Activated CD8-positive, alpha-beta memory T cell treated with anti-CD3 and anti-CD28 coated beads, Interleukin-2, amount 50 U/mL, for 24 hours (primary cell): ENCODE measurements around the gene GRAMD1A.
"Not testable (repeated sequence)": the region's sequence is repeated elsewhere in the genome, so short reads cannot be mapped to it uniquely, and the experiment has no call there.

ENCODE experiments used
- DNase-seq: peaks from one replicate; pipeline ENCODE4 v3.0.0-alpha.2; 2020; ENCODE audit errors: extremely low read depth

Gene GRAMD1A

DNA sequence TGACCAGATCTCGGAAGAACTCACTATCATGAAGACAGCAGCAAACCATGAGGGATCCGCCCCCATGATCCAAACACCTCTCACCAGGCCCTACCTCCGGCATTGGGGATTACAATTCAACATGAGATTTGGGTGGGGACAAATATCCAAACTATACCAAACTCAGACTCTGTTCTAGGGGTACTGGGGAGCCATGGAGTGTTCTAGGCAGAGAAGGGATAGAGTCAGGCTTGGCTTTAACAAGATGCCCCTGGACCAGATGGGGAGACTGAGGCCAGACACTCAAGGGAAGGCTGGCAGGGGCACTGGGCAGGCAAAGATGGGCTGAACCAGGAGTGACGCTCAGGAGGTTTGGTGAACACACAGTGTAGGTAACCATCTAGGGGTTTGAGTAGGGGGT, 18.3 kb downstream of the GRAMD1A start:
- no peak for DNase-seq

DNA sequence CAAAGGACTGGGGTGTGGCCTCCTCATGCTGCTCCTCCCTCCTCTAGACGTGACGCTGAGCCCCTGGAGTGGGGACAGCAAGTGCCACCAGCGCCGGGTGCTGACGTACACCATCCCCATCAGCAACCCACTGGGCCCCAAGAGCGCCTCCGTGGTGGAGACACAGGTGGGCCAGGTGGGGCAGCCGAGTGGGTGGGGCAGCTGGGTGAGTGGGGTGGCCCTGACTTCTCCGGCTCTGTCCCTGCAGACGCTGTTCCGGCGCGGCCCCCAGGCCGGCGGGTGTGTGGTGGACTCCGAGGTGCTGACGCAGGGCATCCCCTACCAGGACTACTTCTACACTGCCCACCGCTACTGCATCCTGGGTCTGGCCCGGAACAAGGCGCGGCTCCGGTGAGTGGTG, 19.0 kb downstream of the GRAMD1A start:
- no peak for DNase-seq

DNA sequence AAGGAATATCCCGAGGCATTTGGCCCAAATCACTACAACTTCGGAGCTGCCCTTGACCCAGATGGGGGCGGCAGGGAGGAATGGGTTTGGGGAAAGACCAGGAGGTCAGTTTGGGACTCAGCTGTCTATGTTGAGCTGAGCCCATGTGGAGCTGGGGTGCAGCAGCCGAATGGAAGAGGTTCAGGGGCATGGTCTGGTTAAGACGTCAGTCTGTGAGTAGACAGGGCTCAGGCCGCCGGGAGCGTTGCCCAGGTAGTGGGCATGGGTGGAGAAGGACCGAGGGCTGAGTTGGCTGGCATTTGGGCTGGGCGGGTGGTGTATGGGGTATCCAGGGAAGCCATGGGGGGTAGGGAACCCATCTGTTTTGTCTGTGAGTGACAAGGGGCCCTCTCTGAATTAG, 20.9 kb downstream of the GRAMD1A start:
- no peak for DNase-seq

DNA sequence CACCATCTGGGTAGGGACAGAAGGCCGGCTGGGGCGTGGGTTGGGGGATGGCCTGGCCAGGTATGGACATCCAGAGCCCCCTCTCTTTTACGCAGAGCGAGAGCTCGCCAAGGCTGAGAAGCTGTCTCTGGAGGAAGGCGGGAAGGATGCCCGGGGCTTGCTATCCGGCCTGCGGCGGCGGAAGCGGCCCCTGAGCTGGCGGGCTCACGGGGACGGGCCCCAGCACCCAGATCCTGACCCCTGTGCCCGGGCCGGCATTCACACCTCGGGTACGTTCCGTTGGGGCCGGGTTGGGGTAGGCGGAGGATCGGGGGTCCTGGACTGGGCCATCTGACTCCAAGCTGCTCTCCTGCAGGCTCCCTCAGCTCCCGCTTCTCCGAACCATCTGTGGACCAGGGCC, 21.5 kb downstream of the GRAMD1A start:
- DNase-seq, result no peak

DNA sequence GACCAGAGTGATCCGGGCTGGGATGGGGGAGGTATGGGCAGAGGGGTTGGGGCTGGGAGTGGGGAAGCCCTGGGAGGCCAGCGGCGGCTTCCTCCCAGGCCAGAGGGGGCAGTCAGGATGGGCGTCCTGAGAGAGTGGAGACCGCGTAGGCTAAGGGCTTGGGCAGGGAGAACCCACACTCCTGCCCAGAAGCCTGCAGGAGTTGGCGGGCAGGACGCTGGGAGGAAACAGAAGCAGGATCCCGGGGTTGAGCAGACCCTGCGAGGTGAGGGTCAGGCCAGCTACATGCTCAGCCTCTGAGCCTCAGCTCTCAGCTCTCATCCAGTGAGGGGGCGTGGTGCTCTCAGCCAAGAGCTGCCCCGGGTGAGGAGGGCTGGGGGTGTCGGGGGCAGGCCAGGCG, 22.3 kb downstream of the GRAMD1A start:
- DNase-seq, result no peak

DNA sequence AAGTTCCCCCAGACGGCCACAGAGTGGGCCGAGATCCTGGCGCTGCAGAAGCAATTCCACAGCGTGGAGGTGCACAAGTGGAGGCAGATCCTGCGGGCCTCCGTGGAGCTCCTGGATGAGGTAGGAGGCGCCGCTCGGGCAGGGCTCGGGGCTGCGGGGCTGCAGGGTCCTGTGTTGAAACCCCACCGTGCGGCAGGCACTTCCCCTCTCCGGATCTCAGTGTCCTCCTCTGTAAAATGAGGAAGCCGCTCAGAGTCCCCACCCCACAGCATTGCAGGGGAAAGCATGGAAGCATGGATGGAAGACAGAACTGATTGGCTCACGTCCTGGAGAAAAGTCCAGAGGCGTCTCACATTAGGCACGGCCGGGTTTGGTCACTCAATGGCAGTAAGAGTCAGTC, 23.3 kb downstream of the GRAMD1A start:
- DNase-seq, result no peak

DNA sequence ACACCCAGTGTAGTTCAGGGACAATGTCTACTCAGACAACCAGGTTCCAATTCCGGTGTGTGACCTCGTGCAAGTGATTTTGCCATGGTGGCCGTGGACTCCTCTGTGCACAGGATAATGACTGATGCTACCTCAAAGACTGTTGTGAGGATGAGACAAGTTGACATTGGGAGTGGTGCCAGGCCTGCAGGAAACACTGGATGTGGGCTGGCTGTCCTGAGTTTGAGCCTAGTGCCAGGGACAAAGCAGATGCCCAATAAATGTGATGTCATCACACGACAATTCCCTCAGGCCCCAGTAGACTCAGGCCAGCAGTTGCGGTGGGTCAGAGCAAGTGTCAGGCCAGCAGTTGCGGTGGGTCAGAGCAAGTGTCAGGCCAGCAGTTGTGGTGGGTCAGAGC, 24.0 kb downstream of the GRAMD1A start:
- no peak for DNase-seq

DNA sequence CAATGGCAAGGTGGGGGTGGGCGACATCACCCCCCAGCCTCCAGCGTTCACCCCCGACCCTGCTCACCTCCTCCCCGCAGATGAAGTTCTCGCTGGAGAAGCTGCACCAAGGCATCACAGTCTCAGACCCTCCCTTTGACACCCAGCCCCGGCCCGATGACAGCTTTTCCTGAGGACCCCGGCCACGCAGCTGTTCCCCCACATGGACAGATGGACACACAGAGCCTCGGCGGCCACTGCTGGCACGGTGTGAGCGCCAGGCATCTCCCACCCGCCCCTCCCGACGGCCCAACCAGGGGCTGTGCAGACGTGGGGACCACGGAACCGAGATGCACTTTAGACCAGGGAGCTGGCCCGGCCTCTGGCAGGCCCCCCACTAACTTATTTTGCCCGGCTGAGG, 25.8 kb downstream of the GRAMD1A start:
- DNase-seq, result no peak

DNA sequence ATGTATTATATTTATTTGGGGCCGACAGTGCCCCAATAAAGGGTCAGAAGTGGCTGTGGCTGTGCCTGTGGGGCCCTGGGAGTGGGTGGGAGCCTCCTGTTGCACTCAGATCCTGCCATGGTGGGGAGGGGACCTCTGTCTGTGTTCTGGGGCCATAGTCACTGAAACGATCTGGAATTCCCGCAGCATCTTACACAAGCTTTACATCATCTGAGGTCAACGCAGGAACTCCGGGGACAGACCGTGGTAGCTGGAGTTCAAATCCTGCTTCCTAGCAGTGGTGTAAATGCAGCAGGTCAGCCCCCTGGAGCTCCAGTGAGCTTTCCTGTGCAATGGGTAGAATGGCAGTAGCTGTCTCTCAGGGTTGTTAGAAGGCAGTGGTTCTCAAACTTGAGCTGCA, 26.3 kb downstream of the GRAMD1A start:
- no peak for DNase-seq

DNA sequence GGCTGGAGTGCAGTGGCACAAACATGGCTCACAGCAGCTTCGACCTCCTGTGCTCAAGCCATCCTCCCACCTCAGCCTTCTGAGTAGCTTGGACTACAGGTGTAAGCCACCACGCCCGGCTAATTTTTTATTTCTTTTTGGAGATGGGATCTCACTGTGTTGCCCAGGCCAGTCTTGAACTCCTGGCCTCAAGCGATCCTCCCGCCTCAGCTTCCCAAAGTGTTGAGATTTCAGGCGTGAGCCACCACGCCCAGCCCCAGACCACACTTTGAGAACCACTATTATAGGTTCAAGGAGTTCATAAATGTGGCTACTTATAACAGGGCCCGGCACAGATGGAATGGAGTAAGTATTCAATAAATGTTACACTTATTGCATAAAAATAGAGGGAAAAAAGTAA, 26.9 kb downstream of the GRAMD1A start:
- DNase-seq, result no peak

DNA sequence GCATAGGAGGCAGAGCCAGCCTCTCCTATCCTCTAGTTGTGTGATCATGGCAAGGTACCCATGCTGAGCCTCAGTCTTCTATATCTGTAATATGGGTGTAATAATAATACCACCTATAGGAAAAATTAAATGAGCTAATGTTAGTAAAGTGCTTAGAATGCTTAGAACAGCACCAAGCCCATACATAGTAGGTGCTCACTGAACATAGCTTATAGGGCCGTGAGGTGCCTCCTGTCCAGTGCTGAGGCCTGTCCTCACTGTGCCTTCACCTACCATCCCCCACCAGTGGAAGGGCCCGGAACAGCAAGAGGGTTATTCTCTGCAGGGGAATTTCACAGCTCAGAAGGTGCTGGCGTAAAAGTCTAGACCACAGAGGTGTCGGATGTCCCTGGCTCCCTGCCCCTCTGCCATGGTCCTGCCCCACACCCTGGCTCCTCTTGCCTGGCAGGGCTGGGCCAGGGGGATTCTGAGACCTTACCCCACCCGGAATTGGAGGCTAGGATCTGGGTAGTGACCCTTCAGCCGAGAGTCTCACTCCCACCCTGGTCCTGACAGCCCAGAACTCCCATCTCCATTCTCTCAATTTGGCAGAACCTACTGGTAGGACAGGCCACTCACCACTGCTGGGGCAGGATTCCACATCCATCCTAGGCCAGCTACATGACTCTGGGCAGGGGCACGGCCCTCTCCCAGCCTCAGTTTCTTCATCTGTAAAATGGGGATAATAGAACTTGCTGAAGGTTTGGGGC, 27.9 kb downstream of the GRAMD1A start:
- no peak for DNase-seq

DNA sequence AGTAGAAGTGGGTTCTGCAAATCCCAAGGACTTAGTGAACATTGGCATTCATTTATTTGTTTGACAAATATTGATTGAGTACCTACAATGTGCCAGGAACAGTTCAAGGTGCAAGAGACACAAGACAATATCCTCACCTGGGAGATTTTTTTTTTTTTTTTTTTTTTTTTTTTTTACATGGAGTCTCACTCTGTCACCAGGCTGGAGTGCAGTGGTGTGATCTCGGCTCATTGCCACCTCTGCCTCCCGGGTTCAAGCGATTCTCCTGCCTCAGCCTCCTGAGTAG, 28.4 kb downstream of the GRAMD1A start:
- not testable (repeated sequence) for DNase-seq

DNA sequence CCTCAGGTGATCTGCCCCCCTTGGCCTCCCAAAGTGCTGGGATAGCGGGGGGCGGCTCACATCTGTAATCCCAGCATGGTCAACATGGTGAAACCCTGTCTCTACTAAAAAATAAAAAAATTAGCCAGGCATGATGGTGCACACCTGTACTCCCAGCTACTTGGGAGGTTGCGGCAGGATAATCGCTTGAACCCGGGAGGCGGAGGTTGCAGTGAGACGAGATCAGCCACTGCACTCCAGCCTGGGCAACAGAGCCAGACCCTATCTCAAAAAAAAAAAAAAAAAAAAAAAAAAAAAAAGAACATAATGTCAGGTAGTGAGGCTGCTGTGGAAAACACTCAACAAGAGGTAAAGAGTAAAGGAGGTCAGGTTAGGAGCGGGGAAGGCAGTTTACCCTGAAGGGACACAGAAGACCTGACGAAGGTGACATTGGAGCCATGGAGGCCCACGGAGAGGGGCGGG, 29.2 kb downstream of the GRAMD1A start:
- DNase-seq, result not testable (repeated sequence)

DNA sequence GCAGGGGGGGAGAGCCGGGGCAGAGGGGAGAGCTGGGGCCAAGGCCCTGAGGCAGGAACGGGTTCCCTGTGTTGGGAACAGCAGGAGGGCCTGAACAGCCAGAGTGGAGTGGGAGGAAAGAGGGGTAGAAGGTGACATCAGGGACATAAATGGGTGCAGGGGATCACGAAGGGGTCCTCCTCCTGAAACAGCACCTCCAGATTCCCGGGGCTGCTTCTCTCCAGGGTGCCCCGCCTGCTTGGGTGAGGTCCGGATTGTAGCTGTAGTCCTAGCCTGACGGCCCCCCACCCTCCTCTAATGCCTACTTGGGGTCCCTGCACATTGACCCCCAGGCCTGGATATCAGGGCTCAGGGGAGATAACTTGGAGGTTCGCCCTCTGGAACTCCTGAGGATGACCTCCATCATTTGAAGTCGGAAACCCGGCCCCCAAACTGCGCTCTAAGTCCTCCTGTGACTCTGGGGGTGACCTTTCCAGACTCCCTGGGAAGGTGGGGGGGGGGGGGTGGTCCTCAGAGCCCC, 29.7 kb downstream of the GRAMD1A start:
- DNase-seq, result no peak

DNA sequence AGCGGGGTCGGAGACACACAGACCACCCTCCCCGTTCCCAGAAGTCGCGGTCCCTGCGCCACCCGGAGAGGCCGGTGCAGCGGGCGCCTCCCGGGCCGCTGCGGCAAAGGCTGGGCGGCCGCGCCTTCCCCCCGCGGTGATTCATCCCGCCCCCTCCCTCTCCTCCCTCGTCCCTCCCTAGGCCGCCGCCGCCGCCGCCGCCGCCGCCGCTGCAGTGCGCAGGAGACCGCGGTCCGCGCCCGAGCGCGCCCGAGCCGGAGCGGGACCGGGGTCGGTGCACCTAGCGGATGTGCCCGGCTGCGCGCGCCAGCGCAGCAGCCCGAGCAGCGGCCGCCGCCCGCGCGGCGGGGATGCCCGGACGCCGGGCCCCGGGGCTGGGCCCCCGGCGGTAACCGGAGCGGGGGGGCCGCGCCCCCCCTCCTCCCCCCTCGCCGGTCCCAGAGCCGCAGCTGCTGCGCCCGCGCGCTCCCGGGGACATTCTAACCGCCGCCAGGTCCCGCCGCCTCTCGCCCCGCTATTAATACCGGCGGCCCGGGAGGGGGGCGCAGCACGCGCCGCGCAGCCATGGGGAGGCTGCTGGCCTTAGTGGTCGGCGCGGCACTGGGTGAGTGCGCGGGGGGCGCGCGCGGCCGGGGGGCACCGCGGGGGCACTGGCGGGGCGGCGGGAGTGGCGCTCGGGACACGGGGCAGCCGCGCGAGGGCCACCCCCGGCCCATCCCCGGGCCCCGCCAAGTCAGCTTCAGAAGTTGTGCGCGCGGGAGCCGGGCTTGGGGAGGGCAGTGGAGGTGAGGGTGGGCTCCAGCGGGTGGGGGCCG, 30.3 kb downstream of the GRAMD1A start, which contains the start of gene SCN1B:
TSS of gene SCN1B (plus strand) at position 214 of the 815 bp plus-strand sequence. CDS start at position 565, 351 bp downstream.
- DNase-seq, result no peak

DNA sequence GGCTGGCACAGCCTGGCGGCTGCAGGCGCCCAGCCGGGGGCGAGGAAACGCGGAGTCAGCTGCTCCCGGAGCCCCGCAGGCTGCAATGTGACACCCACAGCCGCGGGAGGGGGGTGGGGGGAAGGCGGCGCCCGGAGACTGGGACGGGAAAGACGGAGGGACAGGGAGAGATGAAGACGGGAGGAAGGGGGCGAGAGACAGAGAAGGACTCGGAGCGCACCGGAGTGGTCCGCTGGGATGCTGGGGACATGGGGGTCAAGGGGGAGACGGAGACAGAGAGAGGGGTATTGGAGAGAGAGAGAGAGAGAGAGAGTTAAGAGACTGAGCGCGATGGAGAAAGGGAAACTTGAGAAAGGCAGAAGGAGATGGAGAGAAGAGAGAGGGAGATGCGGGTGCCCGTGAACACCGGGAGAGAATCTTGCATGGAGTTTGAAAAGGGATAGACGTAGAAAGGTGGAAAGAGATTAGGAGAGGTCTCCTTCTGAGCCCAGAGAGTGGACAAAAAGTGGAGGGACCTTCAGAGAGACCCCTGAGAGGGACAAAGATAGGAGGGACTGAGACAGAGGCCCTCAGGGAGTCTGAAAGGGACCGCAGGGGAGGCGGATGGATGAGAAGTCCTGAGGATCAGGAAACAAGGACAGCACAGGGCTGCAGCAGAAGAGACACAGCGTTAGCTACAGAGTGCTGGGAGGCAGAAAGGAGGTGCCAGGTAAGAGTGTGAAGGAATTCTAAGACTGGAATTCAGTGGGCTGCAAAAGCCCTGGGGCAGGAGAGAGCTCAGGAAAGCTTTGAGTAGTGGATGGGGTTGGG, 31.2 kb downstream of the GRAMD1A start:
- DNase-seq, result no peak

DNA sequence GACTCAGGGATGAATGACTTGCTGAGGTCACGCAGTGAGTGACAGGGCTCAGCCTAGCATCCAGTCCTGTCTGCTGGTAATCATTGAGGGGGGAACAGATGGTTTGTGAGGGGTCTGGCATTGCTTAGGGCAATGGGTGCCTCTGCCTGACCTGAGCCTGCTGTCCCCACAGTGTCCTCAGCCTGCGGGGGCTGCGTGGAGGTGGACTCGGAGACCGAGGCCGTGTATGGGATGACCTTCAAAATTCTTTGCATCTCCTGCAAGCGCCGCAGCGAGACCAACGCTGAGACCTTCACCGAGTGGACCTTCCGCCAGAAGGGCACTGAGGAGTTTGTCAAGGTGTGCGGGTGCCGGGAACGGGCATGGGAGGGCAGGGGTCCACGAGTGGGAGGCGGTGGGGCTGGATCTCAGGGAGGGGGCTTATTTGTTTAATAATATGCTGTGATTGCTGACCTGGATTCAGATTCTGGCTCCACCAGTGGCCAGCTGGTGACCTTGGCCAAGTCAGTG, 32.3 kb downstream of the GRAMD1A start:
- no peak for DNase-seq

DNA sequence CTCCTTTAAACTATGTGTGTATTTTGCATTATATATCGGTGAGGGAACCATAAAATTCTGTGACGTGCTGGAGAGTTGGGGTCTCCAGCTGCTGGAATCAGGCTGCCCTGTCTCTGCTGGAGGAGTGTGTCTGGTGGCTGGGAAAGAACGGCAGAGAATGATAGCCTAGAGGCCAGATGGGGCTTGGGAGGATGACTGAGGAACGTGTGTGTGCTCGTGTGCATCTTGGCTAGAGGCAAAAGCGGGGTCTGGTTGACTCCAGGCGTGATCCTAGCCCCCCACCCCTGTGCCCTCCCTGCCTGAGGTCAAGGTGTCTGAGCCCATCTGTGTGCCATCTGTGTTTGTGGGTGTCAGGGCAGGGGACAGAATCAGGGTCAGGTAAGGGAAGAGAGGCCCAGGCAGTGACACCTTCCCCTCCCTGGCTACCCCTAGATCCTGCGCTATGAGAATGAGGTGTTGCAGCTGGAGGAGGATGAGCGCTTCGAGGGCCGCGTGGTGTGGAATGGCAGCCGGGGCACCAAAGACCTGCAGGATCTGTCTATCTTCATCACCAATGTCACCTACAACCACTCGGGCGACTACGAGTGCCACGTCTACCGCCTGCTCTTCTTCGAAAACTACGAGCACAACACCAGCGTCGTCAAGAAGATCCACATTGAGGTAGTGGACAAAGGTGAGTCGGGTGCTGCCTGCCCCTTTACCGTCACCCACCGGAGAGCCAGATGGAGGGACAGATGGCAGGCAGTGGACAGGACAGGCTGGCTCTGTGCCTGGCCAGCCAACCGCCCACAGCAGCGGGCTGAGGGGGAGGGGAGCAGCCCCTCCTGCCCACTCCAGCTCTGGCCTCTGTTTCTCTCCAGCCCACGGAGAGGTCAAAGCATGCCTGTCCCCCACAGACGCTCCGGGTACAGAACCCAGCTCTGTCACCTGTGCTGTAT, 33.2 kb downstream of the GRAMD1A start:
- no peak for DNase-seq

DNA sequence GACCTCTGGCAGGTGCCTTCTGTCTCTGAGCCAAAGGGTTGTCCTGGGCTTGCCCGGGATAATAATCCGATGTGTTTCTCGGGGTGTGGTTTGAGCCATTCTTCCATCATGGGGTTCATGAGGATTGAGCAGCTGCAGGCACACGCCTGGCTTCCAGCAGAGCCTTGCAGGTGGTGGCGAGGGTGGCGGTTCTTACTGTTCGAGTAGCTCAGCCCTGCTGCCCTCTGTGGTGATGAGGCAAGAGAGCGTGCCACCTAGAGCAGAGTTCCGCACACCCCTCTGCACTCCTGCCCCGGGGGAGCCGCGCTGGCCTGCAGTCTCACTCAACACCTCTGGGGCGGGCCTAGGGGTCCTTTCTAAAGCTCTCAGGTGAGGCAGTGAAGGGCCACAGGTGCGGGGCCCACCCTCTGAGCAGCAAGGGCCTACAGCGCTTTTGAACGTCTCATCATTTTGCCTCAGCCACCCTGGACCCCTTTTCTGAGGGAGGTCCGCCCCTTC, 33.9 kb downstream of the GRAMD1A start:
- DNase-seq, result no peak

DNA sequence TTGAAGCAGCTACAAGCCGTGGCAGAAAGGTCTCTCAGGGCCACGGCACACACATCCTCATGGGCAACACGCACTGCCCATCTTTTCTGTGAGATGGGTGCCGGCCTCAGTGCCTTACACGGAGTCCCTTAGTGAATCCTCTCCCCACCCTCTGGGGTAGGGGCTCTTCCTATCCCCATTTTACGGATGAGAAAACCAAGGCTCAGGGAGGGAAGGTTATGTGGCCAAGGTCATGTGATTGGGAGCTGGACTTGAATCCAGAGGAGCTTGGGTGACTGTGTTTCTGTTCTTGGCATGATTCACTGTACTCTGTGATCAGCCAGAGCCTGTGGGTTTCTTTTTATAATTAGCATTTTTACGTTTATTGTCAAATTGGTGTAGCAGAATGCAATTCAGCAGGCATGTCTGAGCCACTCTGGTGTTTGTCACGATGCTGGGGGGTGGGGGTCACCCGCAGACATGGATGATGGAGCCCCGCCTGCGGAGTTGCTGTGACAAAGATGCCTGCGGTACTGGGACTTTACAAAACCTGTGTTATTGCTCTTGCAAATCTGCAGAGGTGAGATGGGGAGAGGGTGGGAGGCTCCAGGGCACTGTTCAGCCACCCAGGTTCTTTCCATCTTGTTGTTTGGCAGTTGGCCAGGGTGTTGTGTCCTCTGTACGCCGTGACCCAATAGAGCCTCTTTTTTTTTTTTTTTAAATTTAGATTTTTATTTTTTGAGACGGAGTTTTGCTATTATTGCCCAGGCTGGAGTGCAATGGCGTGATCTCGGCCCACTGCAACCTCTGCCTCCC, 34.7 kb downstream of the GRAMD1A start:
- DNase-seq, result no peak
